MG63 (cell line): ENCODE data around the gene SLC22A1. TPM values are rescaled to one million over a fixed set of nuclear protein-coding genes. Genes with fewer than 3 reads are reported as not detected.
"Not testable (repeated sequence)": the region's sequence is repeated elsewhere in the genome, so short reads cannot be mapped to it uniquely, and the experiment has no call there.

ENCODE experiments used
- DNase-seq: peaks from one replicate; pipeline ENCODE4 v3.0.0-alpha.2; 2020
- H3K27me3 ChIP-seq: fragments of 250-450 bp; sonication (Bioruptor Pico); 2 replicates; pipeline ENCODE4 v1.5.1; 2020; ENCODE audit warnings: mild to moderate bottlenecking, moderate library complexity
- H3K36me3 ChIP-seq: fragments of 250-450 bp; sonication (Bioruptor Pico); 2 replicates; pipeline ENCODE4 v1.5.1; 2020; ENCODE audit warnings: mild to moderate bottlenecking, moderate library complexity
- H3K4me3 ChIP-seq: fragments of 250-450 bp; sonication (Bioruptor Pico); 2 replicates; pipeline ENCODE4 v1.5.1; 2020; ENCODE audit warnings: mild to moderate bottlenecking, moderate library complexity
- H3K9me3 ChIP-seq: fragments of 250-450 bp; sonication (Bioruptor Pico); 2 replicates; pipeline ENCODE4 v1.5.1; 2020; ENCODE audit warnings: mild to moderate bottlenecking, moderate library complexity
- total RNA-seq: library from RNA; depleted of rRNA; stranded (reverse); fragments of >200 nt; shearing (Covaris generic); gene quantifications from 2 replicates; pipeline ENCODE4 v1.2.3, GENCODE V29; 2014; ENCODE audit warnings: low replicate concordance

The SLC22A1 gene
- total RNA-seq, 1 experiment from 2014 or later, result not detected

- no peak overlapping the region for H3K4me3 ChIP-seq
These were observed 9.8 kb upstream of the SLC22A1 start for GRCh38 chr6:160111806-160112205.

GRCh38 chr6:160112628-160113299 is 8.9 kb upstream of the SLC22A1 start:
- Histone ChIP-seq H3K4me3 (no peak overlapping the region), H3K9me3 (no peaks in the 10 kb centered on the region), H3K36me3 (no peaks in the 10 kb centered on the region; the same call in 1 of the 2 replicates), H3K27me3 (no peaks in the 10 kb centered on the region)
- no peak for DNase-seq

More at GRCh38 chr6:160111806-160112205, 9.8 kb upstream of the SLC22A1 start:
- Histone ChIP-seq H3K9me3 (no peaks in the 10 kb centered on the region), H3K36me3 (no peaks in the 10 kb centered on the region; the same call in 1 of the 2 replicates), H3K27me3 (no peaks in the 10 kb centered on the region)
- DNase-seq, result no peak

- not testable (repeated sequence) for DNase-seq, H3K9me3 ChIP-seq
These were observed 7.1 kb upstream of the SLC22A1 start for GRCh38 chr6:160114536-160114935.

GRCh38 chr6:160115421-160115820 is 6.2 kb upstream of the SLC22A1 start:
- Histone ChIP-seq H3K36me3 (no peaks in the 10 kb centered on the region), H3K4me3 (no peak overlapping the region), H3K9me3 (no peaks in the 10 kb centered on the region), H3K27me3 (no peaks in the 10 kb centered on the region)
- DNase-seq, result no peak

More at GRCh38 chr6:160114536-160114935, 7.1 kb upstream of the SLC22A1 start:
- H3K27me3 ChIP-seq, H3K4me3 ChIP-seq, H3K36me3 ChIP-seq: not testable (repeated sequence)

- DNase-seq, result no peak
- H3K36me3 ChIP-seq, result no peaks in the 10 kb centered on the region
- H3K4me3 ChIP-seq, result no peak overlapping the region
- H3K27me3 ChIP-seq, result no peaks in the 10 kb centered on the region
- H3K9me3 ChIP-seq, result no peaks in the 10 kb centered on the region
These were observed 5.2 kb upstream of the SLC22A1 start for GRCh38 chr6:160116411-160116810.

GRCh38 chr6:160117137-160117536 is 4.5 kb upstream of the SLC22A1 start:
- no peaks in the 10 kb centered on the region for H3K9me3 ChIP-seq
- DNase-seq, result no peak
- H3K4me3 ChIP-seq, result no peak overlapping the region

GRCh38 chr6:160118620-160119229 is 2.9 kb upstream of the SLC22A1 start:
- no peak for DNase-seq
- Histone ChIP-seq H3K4me3 (no peak overlapping the region), H3K9me3 (no peaks in the 10 kb centered on the region), H3K27me3 (no peaks in the 10 kb centered on the region), H3K36me3 (no peaks in the 10 kb centered on the region)

More at GRCh38 chr6:160117137-160117536, 4.5 kb upstream of the SLC22A1 start:
- no peaks in the 10 kb centered on the region for H3K27me3 ChIP-seq
- no peaks in the 10 kb centered on the region for H3K36me3 ChIP-seq

GRCh38 chr6:160120087-160120486 is 1.5 kb upstream of the SLC22A1 start:
- no peak for DNase-seq
- no peak overlapping the region for H3K4me3 ChIP-seq

GRCh38 chr6:160121981-160122380 is 366 bp downstream of the SLC22A1 start:
- Histone ChIP-seq H3K9me3 (no peaks in the 10 kb centered on the region), H3K36me3 (no peaks in the 10 kb centered on the region), H3K27me3 (no peaks in the 10 kb centered on the region), H3K4me3 (no peak overlapping the region)
- no peak for DNase-seq

More at GRCh38 chr6:160120087-160120486, 1.5 kb upstream of the SLC22A1 start:
- Histone ChIP-seq H3K27me3 (no peaks in the 10 kb centered on the region), H3K36me3 (no peaks in the 10 kb centered on the region), H3K9me3 (no peaks in the 10 kb centered on the region)

GRCh38 chr6:160122744-160123143 is 1.1 kb downstream of the SLC22A1 start:
- H3K9me3 ChIP-seq, result no peaks in the 10 kb centered on the region
- DNase-seq, result no peak
- H3K4me3 ChIP-seq, result no peak overlapping the region
- H3K27me3 ChIP-seq, result no peaks in the 10 kb centered on the region
- no peaks in the 10 kb centered on the region for H3K36me3 ChIP-seq

GRCh38 chr6:160124007-160124406 is 2.4 kb downstream of the SLC22A1 start:
- DNase-seq, result no peak
- Histone ChIP-seq H3K4me3 (no peak overlapping the region), H3K36me3 (no peaks in the 10 kb centered on the region), H3K9me3 (no peaks in the 10 kb centered on the region), H3K27me3 (no peaks in the 10 kb centered on the region)

- Histone ChIP-seq H3K4me3 (no peak overlapping the region), H3K36me3 (no peaks in the 10 kb centered on the region)
- DNase-seq, result no peak
These were observed 3.0 kb downstream of the SLC22A1 start for GRCh38 chr6:160124605-160125004.

GRCh38 chr6:160125105-160125504 is 3.5 kb downstream of the SLC22A1 start:
- H3K27me3 ChIP-seq, H3K9me3 ChIP-seq, H3K4me3 ChIP-seq, DNase-seq, H3K36me3 ChIP-seq: not testable (repeated sequence)

More at GRCh38 chr6:160124605-160125004, 3.0 kb downstream of the SLC22A1 start:
- H3K27me3 ChIP-seq, result no peaks in the 10 kb centered on the region
- H3K9me3 ChIP-seq, result no peaks in the 10 kb centered on the region

GRCh38 chr6:160127270-160128124 is 5.9 kb downstream of the SLC22A1 start:
- Histone ChIP-seq H3K36me3 (no peaks in the 10 kb centered on the region), H3K27me3 (no peaks in the 10 kb centered on the region), H3K4me3 (no peak overlapping the region), H3K9me3 (no peaks in the 10 kb centered on the region)
- DNase-seq, result no peak

- Histone ChIP-seq H3K9me3 (no peaks in the 10 kb centered on the region), H3K4me3 (no peak overlapping the region), H3K36me3 (no peaks in the 10 kb centered on the region), H3K27me3 (no peaks in the 10 kb centered on the region)
- no peak for DNase-seq
These were observed 6.6 kb downstream of the SLC22A1 start for GRCh38 chr6:160128125-160128683.

- no peak for DNase-seq
- Histone ChIP-seq H3K27me3 (no peaks in the 10 kb centered on the region), H3K9me3 (no peaks in the 10 kb centered on the region), H3K36me3 (no peaks in the 10 kb centered on the region), H3K4me3 (no peak overlapping the region)
These were observed 7.4 kb downstream of the SLC22A1 start for GRCh38 chr6:160128879-160129516.
